GM19372 (cell line): ENCODE measurements around the gene UBE2Q2.
"Not testable (repeated sequence)": the region's sequence is repeated elsewhere in the genome, so short reads cannot be mapped to it uniquely, and the experiment has no call there.

ENCODE experiments used
- ATAC-seq: cut with Tn5 transposase; IDR thresholded peaks from one replicate; pipeline ENCODE4 v1.9.1; 2021; ENCODE audit warnings: mild to moderate bottlenecking, low read depth, moderate library complexity; ENCODE audit not compliant: unreplicated experiment

UBE2Q2 gene

DNA sequence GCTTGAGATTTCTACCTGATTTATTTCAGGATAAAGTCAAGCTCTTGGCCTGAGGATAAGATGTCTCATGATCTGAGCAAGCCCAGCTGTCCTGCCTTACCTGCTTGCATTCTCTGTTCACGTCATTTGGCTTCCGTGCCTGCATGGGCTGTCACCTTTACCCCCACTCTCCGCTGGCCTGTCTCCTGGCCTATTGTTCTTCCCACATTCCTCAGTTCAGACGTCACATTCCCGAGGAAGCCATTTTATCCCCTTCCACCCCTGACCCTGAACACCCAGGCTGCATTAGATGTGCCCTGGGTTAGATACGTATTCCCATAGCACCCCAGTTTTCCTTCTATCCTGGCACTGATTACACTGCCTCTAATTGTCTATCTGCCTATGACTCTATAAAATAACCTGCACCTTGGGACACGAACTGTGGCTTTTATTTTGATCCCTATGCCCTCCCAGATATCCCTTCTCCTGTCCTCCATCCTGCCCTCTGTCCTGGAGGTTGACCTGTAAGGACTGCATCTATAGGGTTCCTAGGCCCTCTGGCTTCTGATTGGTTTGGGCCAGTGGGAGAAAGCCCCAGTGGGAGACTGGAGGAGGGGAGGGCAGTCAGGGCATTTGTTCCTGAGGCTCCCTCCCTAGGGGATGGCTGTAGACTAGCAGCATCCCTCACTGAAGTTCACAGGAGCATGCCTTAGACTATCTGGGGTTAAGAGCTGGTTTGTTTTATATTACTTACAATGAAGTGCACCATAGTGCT is 19.2 kb upstream of the UBE2Q2 start:
- no peak for ATAC-seq

DNA sequence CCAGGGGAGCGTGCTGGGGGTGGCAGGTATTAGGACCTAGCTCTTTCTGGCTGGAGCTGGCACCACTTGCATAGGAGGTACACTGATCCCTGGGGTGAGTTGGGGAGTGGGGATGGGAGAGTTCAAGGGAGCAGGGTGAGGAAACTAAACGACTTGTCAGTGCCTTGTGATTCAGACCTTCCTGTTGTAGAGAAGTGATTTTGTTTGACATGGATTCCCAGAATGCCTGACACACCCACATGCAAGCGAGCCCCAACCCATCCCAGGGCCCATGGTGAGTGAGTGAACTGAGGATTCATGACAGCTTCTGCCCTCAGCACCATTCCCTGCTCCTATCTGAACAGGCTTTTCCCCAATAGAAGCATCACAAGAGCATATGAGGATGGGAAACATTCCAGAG is 15.6 kb upstream of the UBE2Q2 start:
- no peak for ATAC-seq

DNA sequence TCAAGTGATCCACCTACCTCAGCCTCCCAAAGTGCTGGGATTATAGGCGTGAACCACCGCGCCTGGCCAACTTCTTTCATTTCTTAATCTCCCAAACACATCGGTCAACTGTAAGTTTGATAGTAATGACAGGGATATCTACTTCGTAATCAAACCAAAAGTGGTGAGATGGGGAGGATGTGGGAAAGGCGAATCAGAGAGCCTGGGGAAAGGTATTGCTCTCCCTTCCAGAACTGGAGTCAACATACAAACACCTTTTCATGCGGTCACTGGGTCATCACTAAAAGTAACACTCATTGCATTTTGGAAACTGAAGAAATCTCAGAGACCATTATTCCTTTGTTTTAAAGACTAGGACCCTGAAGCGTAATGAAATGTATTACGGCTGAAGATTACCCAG is 14.8 kb upstream of the UBE2Q2 start:
- no peak for ATAC-seq

DNA sequence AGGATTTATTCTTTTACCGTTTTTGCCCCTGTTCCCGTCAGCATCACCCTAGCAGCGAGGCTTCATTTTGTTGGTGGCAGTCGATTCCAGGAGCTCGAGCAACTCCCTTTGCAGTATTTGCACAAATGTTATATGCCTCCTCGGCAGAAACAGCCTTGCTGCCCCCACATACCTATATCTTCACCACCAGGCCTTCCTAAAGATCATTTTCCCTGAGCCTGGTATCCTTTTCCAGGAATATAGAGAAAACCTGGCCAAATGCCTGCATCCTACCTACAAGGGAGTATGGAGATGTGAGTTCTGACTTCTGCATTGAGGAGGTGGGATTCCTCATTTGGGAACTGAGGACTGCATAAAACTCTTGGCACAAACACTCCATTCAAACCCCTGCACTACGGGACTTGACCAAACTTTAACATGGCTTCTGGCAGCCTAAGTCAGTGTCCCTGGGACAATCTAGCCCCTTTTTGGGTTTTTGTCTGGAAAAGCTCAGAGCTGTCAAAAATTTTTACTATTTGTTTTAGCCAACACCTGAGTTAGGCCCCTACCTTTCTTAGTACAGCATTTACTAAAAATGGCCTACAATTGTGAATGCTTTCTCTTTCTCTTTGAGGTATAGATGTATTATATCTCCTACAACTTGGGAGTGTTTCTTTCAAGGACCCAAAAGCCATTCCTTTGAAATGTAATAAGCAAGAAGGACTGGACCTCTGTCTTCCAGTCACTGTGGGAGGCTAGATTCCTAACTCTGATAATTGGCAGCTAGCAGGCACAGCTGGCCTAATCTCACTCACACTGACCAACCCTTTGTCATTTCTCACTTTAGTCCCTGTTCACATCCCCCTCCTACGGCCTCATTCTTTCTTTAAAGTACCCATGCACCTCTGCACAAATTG is 12.1 kb upstream of the UBE2Q2 start:
- ATAC-seq, result no peak

DNA sequence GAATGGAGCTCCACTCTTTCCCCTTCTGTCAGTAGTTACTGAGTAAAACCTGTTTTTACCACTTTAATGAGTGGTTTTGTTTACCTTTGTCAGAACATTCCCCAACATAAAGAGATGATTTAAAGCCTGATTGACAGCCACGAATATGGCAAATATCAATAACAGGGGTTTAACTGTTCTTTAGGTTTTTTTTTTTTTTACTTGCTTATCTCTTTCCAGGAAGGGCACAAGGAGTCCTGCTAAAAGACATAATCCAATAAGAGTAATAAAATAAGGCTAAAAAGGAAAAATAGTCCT is 11.5 kb upstream of the UBE2Q2 start:
- ATAC-seq, result no peak

DNA sequence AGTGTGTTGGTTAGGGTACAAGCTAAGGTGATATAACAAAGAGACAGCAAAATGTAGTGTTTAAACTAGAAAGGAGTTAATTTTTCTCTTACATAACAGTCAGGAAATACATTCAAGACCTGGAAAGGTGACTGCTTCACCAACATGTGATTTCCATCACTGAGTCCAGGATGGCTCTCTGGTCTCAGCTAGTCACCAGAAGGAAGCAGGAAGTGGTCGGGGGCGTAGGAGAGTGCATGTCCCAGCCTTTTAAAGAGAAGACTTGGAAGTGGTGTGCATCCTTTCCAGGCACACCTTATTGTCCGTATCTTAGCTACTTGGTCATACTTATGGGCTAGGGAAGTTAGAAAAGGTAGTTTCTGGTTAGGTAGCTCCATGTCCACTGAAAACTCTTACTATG is 11.1 kb upstream of the UBE2Q2 start:
- ATAC-seq, result no peak

DNA sequence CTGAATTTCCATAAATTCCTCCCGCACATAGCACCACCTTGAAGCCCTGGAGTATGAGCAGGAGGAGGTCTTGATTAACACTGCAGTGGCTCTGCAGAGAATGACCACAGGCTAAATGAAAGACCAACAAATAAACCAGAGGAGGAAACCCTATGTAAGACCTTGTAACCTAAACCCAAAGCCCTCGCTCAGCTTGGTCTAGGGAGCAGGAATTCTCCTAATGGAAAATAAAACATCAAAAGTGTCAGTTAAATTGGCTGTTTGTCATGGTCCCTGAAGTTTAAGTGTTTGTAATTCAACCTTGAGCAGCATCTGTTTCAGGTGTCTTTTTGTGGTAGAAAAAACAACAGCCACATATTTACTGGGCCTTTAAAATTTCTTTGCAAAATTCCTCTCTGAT is 9.2 kb upstream of the UBE2Q2 start:
- no peak for ATAC-seq

DNA sequence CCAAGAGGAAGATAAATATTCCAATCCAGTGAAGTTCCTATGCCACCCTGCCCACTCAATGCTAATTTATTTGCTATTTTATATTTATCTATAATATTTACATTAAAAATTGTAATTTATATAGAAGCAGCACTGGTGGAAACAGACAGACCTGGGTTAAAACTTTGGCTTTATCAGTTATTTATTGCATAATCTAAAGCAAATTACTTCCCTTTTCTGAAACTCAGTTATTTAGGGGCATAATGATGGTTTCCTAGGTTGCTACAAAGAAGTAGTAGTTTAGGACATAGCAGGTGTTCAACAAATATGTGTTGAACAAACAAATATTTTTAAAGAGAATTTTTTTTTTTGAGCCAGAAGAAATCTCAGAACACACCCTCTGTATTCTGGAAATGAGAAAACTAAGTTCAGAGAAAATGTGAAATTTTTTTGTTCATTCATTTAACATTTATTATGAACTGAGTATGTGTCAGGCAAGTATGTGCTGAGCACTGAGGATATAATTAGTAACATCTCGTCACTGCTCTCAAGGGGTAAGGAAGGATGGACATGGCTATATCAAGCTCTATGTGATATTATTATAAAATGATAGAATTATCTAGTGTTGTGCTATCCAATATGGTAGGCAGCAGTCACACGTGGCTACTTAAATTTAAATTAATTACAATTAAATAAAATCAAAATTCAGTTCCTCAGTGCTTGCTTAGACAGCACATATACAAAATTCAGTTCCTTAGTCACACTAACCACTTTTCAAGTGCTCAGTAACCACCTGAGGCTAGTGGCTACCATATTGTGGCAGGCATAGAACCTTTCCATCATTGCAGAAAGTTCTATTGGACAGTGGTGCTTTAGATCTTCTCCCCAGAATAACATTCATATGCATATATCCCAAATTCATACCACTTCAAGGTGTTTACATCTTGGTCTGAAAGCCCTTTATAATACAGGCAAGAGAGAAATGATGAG is 7.0 kb upstream of the UBE2Q2 start:
- ATAC-seq, result no peak

DNA sequence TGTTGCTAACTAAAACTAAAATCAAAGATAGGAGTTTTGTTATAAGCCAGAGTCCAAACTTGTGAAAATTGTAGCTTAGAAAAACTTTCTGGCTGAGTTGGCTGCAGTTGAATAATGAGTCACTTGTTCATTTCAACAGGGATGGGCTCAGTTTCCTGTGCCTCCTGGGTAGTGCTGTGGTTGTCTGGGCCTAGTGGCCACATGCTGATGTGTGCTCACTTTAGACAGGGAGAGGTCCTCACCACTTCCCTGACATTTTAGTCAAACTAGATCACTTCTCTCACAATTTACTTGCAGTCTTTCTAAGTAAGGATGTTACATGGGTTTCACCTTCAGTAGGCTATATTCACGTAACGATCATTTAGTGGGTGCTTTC is 6.3 kb upstream of the UBE2Q2 start:
- no peak for ATAC-seq

DNA sequence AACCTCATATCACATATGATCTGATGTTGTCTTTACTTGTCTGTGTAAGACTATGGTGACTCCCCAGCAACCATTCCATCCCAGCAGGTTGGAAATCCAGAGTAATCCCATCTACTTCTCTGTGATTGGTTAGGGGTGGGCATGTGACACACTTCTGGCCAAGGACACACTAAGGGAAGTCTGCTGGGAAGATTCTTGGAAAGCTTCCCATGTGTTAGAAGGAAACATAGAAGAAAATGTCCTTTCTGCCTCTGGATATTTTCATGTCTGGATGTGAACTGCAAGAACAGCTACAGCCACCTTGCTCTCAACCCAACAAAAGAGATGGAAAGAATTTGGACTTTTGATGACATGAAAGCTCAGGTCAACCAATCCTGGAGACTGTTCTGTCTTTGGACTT is 2.6 kb upstream of the UBE2Q2 start:
- no peak for ATAC-seq

DNA sequence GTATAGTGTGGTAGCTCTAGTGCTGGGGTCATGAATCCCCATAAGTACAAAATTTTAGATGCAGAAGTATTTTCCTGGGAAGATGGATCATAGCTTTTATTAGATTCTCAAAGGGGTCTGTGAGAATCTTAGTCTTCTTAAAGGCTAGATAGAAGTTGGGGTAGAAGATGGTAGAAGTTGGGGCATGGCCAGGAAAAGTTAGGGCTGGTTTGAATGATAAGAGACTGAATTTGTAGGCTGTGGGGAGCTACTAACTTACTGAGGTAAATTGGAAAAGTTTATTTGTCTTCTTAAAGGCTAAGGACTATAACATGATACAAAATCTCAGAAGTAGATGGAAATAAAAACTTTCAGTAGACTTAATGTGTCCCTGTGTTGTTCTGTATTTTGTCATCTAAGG is 1.6 kb upstream of the UBE2Q2 start:
- no peak for ATAC-seq

DNA sequence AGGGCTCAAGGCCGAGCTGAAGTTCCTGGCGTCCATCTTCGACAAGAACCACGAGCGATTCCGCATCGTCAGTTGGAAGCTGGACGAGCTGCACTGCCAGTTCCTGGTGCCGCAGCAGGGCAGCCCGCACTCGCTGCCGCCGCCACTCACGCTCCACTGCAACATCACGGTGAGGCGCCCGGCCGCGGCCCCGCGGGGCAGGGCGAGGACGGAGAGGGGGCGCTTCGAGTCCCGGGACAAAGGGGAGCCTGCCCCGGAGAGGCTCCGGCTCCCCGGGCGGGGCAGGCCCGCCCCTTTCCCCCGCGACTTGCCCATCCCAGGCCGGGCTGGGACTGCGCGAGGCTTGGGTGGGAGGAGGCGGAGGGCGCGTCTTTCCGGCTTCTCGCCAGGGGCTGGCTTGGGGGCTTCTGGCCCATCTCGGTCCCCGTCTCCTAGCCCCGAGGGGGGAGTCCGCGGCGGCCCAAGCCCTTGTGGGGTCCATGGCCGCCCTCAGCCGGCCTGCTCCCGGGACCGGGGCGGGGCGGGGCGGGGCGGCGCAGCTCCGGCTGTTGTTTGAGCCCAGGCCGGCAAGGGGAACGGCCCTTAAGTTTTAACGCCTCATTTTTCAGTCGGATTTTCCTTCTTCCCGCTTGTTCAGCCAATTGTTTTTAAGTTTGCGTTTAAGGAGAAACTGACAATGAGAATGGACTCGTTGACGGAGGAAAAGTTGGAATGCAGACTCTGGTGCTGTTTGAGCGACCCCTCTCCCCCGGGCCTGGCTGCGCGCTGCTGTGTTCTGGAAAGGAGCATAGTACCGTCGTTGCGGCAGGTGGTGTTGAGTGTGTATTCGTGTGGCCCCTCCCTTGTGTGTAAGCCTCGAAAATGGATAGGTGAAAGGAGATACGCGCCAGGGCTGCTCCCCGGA is 683 bp downstream of the UBE2Q2 start:
- ATAC-seq, result peak; percentile 45

DNA sequence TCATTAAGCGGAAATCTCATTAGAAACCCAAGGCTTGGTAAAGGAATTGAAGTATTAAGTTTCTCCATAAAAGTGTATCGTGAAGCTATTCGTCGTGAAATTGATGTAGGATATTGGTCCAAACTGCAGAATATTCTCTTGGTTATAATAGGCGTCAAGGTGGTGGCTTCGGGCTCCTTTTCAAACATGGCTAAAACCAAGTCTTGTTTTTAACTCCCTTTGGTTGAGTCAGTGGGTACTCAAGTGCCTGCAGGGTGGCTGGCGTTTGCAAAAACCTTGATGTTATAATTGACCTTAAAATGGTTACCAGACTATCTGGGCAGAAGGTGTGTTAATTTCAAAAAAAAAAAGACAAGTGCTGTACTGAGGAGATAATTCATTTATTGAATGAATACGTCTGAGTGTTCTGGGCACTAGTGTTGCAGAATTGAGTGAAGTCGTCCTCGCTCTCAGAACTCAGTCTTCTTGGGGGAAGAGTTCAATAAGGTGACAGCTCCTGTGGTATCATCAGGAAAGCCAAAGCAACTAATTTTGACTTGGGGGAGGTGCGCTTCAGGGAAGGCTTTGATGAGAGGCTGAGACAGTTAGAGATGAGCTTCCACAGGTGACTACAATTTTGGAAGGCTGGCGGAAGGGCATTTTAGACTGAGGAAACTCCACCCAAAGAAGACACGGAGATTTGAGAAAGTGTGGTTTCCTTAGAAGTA is 1.5 kb downstream of the UBE2Q2 start:
- ATAC-seq, result no peak

DNA sequence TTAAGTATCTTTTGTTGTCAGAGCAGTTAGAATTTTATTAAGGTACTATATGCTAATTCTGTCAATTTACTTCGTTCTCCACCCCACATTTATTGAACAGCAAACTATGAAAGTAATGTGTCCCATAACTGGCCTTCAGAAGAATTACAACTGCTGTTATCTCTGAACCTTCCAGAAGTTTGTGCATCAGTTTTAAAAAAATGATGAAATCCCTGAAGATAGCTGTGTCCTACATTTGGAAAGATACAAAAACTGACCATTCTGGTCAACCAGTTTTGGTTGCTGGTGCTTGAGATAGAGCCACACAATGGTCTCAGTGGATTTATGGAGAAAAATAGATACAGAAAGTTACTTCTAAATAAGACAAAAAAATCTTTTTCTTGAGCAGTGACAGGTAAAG is 5.9 kb downstream of the UBE2Q2 start:
- no peak for ATAC-seq

DNA sequence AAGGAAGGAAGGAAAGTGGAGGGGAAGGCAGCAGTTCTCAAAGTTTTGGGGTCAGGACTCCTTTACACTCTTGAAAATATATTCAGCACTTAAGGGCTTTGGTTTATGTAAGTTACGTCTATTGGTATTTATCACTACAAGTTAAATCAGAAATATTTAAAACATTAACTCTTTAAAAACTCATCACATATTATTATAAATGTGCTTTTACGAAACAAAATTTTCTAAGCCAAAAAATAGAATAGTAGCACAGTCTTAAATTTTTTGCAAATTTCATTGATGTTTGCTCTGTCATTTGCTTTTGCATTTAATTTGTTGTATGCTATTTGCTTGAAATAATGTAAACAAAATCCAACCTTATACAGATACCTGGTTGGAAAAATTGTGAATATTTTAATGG is 7.5 kb downstream of the UBE2Q2 start:
- no peak for ATAC-seq

DNA sequence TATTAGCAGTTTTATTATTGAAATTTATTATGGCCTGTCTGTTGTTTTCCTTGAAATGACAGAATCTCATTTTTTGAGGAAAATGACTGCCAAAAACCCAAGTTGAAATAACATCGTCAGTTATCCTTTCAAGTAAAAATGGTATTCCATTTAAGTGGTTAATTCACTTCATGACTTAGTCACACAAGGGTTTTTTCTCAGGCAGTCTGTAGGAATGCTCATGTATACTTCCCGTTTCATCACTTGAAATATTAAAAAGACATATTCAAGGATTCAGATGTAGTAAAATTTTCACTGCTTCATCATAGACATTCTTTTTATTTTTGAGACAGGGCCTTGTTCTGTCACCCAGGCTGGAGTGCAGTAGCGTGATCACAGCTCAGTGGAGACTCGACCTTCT is 8.3 kb downstream of the UBE2Q2 start:
- ATAC-seq, result not testable (repeated sequence)

DNA sequence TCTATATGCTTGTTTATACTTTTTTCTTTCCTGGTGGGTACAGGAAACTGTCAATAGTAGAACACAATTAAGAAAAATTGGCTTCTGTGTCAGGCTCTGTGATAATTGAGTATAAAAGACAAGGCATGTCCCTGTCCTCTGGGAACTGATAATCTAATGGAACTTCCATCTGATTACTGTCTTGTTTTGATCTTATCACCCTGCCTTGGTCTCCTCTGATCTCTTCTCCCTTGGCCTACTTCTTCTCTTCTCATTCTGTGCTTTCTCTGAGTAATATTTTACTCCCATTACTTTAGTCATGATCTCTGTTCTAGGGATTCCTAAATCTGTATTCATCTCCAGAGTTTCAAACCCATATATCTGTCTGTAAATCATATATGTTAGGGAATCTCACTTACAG is 14.6 kb downstream of the UBE2Q2 start:
- ATAC-seq, result no peak

DNA sequence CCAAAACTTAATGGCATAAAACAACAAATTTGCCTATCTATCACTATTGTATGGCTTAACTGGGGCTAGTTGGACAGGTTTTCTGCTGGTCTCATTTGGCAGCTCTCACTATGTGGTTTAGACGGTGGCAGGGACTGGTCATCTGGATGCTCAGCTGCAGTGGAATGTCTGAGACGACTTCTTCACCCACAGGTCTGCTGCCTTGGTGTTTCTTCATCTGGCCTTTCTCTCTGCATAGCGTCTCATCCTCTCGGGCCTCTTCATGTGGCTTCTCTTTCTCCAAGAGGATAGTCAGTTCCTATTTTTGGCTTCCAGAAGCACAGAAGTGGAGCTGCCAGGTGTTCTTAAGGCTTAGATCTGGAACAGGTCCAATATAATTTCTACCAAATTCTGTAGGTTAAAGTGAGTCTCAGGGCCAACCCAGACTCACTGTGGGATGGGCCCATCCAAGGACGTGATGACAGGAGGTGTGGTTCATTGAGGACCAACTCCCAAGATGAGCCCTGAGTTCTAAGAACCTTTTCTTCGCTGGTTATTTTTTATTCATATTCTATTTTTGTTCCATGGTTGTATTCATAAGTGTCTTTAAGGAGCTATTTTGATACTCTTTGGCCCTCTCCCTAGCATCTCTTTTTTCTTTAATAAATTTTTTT is 18.6 kb downstream of the UBE2Q2 start:
- ATAC-seq, result no peak

DNA sequence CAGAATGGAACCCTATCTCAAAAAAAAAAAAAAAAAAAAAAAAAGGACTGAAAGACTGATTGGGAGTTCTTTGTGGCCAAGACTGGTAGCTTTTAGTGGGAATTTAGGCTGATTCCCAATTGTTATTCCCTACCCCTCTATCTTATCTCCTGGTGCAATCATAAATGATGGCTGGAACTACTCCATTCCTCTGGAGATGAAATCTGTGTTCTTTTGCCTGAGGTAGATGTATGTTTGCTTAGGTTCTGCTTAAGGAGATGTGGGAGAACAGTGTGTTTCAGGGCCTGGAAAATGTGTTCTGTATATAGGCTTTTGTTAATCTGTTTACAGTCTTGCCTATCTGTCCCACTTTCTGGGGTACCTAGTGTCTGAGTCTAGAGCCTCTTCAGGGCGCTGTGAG is 19.5 kb downstream of the UBE2Q2 start:
- ATAC-seq, result no peak
